ENCODE data around the gene HTT.
A peak's percentile ranks its signal among the peaks of the same experiment; 100 is the strongest.
"Not testable (repeated sequence)": the region's sequence is repeated elsewhere in the genome, so short reads cannot be mapped to it uniquely, and the experiment has no call there.

The HTT gene

GRCh38 chr4:3046623-3047022, 27.9 kb upstream of the HTT start:
- no peak for FAIRE-seq

GRCh38 chr4:3047464-3048286, 26.8 kb upstream of the HTT start:
- FAIRE-seq, result peak; percentile 91

- FAIRE-seq, result not testable (repeated sequence)
Observed at GRCh38 chr4:3051141-3051897, 23.2 kb upstream of the HTT start.

- FAIRE-seq, result no peak
Observed at GRCh38 chr4:3054169-3054759, 20.2 kb upstream of the HTT start.

DNA sequence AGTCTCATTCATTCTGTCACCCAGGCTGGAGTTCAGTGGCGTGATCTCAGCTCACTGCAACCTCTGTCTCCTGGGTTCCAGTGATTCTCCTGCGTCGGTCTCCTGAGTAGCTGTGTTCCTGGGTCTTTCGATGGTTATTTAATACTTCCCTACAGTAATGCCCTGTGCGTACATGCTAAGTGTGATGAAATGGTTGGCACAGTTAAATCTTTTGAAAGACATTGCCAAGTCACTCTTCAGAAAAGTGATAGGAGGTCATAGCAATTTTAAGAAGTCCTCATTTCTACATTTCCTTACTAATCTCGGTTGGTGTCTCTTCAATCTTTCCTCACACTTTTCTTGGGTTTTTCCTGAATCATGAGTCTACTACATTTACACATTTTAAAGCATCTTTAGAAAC, 14.5 kb upstream of the HTT start:
- no peak for FAIRE-seq

GRCh38 chr4:3060946-3061345, 13.5 kb upstream of the HTT start:
- no peak for FAIRE-seq

GRCh38 chr4:3062471-3062870, 12.0 kb upstream of the HTT start:
- FAIRE-seq, result no peak

DNA sequence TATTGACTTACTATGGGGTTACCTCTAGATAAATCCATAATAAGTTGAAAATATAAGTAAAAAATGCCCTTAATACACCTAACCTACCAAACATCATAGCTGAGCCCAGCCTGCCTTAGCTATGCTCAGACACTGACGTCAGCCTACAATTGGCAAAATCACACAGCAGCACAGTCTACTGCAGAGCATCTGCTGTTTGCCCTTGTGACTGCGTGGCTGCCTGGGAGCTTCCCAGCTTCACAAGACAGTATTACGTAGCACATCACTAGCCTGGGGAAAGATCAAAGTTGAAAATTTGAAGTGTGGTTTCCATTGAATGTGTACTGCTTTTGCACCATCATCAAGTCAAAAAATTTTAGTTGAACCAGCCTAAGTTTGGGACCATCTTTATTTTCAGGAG, 8.9 kb upstream of the HTT start:
- no peak for FAIRE-seq

DNA sequence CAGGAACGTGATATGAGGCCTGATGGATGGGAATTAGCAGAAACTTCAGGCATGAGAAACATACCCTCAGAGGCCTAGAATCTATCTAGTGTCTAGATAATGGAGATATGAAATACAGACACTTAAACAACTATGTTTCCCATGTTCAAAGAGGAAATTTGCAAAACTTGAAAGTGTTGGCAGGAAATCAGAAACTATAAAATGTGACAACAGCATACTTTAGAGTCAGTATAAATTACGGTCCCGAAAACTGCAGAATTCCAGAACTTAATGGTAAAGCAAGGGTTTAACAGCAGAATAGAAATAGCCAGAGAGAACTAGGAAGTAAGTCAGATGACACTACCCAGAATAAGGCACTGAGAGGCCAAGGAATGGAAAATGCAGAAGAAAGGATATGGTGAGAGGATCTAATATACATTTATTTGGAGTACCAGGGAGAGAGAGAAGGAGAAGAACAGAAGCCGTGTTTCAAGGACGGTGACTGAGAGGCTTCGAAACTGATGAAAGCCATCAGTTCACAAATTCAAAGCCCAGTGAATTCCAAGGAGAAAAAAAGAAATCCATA, 7.6 kb upstream of the HTT start:
- FAIRE-seq, result no peak

DNA sequence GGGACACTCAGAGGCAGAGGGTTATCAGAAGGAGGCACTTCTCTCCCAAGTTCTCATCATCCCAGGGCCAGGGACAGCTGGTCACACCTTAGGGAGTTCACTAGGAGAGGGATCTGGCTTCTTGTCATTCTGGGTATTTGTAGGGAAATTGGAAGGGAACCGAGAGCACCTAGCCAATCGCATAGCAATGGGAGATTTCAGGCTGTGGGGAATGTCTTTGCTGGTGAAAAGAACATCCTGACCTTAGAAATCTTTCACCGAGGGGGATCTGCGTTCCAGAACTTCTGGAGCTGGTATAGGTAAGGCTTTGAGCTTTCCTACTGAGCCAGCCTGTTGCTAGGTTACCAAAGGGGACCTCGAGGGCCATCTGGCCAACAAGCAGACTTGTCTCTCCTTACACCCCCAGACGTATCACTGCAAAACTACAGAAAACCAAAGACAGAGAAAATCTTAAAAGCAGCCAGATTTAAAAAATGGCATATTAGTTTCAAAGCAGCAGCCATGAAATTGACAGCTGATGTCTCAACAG, 6.9 kb upstream of the HTT start:
- FAIRE-seq, result no peak

GRCh38 chr4:3069661-3070199, 4.8 kb upstream of the HTT start:
- FAIRE-seq, result no peak

DNA sequence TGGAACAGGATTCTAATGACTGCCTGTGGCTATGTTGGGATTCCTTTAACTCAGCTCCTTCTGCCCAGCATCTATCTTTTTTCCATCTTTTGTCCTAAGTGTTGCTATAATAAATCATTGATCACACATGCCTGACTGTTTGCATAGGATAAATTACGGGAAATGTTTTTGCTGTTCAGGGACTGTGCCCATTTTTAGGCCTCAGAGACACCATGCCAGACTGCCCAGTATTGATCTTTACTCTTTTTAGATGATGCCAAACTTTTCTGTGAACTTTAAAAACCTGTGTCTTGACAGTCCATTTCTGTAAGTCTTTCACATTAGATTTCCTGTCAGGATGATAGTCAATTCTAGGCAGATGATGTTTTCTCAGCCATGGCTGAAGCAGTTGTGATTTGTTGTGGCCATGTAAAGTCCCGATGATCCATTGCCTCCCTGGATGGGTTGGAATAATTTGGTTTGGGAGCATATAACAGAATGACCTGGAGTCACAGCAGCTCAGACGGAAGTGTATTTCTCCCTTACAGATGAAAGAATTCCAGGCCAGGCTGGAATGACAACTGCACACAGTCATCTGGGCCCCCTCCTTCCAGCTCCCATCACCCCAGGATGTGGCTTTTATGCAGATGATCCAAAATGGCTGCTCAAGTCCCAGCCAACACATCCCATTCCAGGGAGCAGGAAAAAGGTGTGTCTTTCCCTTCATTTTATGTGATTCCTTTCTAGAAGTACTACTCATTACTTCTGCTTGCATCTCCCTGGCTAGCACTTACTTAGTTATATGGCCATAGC, 3.6 kb upstream of the HTT start:
- no peak for FAIRE-seq

DNA sequence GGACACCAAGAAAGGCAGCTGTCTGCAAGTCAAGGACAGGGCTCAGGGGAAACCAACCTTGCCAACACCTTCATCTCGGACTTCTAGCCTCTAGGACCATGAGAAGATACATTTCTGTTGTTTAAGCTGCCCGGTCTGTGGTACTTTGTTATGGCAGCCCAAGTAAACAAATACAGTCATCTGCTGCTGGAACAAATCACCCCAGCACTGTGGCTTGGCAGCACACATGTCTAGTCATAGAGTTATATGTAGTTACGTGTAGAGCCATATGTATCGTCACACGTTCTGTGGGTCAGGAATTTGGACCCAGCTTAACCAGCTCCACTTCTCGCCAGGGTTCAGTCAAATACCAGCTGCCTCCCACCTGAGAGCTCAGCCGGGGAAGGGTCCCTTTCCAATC, 2.7 kb upstream of the HTT start:
- no peak for FAIRE-seq

DNA sequence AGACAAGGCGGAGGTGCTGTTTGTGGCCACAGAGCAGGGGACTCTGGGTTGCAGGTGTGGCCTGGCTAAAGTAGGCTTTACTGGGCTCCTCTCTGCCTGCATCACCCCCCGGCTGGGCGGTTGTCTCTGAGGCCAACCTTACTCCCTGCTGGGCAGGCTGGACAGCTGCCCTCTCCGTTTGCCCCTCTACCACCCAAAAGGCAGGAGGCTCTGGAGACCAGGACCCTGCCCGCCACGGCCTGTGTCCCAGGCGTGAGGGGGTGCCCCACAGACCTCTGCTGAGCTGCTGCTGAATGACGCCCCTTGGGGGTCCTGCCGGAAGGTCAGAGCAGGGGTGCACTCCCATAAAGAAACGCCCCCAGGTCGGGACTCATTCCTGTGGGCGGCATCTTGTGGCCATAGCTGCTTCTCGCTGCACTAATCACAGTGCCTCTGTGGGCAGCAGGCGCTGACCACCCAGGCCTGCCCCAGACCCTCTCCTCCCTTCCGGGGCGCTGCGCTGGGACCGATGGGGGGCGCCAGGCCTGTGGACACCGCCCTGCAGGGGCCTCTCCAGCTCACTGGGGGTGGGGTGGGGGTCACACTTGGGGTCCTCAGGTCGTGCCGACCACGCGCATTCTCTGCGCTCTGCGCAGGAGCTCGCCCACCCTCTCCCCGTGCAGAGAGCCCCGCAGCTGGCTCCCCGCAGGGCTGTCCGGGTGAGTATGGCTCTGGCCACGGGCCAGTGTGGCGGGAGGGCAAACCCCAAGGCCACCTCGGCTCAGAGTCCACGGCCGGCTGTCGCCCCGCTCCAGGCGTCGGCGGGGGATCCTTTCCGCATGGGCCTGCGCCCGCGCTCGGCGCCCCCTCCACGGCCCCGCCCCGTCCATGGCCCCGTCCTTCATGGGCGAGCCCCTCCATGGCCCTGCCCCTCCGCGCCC, 1.1 kb upstream of the HTT start:
- FAIRE-seq, result no peak

- no peak for FAIRE-seq
Observed at GRCh38 chr4:3074846-3075651, 568 bp downstream of the HTT start.

DNA sequence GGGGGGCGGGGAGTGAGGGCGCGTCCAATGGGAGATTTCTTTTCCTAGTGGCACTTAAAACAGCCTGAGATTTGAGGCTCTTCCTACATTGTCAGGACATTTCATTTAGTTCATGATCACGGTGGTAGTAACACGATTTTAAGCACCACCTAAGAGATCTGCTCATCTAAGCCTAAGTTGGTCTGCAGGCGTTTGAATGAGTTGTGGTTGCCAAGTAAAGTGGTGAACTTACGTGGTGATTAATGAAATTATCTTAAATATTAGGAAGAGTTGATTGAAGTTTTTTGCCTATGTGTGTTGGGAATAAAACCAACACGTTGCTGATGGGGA, 1.1 kb downstream of the HTT start:
- FAIRE-seq, result no peak

DNA sequence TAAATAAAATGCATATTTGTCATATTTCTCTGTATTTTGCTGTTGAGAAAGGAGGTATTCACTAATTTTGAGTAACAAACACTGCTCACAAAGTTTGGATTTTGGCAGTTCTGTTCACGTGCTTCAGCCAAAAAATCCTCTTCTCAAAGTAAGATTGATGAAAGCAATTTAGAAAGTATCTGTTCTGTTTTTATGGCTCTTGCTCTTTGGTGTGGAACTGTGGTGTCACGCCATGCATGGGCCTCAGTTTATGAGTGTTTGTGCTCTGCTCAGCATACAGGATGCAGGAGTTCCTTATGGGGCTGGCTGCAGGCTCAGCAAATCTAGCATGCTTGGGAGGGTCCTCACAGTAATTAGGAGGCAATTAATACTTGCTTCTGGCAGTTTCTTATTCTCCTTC, 3.3 kb downstream of the HTT start:
- no peak for FAIRE-seq

DNA sequence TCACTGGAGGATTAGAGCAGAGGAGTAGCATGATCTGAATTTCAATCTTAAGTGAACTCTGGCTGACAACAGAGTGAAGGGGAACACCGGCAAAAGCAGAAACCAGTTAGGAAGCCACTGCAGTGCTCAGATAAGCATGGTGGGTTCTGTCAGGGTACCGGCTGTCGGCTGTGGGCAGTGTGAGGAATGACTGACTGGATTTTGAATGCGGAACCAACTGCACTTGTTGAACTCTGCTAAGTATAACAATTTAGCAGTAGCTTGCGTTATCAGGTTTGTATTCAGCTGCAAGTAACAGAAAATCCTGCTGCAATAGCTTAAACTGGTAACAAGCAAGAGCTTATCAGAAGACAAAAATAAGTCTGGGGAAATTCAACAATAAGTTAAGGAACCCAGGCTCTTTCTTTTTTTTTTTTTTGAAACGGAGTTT, 5.2 kb downstream of the HTT start:
- FAIRE-seq, result no peak

- no peak for FAIRE-seq
Observed at GRCh38 chr4:3082925-3083515, 8.5 kb downstream of the HTT start.

- no peak for FAIRE-seq
Observed at GRCh38 chr4:3083732-3084131, 9.3 kb downstream of the HTT start.

All from islet of Langerhans (tissue), 1 donor.